Activated CD8-positive, alpha-beta memory T cell treated with anti-CD3 and anti-CD28 coated beads for 1 hour (primary cell): ENCODE measurements around the gene NUP188.
"Not testable (repeated sequence)": the region's sequence is repeated elsewhere in the genome, so short reads cannot be mapped to it uniquely, and the experiment has no call there.

ENCODE experiments used
- DNase-seq, 2 donors: peaks; one replicate each; pipeline ENCODE4 v3.0.0-alpha.2; 2020; ENCODE audit warnings: low read depth in 1 of 2; ENCODE audit errors: extremely low read depth in 1 of 2

NUP188 gene

GRCh38 chr9:128944966-128945365 is 2.5 kb upstream of the NUP188 start:
- not testable (repeated sequence) for DNase-seq

- no peak for DNase-seq
Measured at GRCh38 chr9:128945798-128946501, 1.5 kb upstream of the NUP188 start.

- DNase-seq = peak in 1 of 2 donors; percentile 8
Measured at GRCh38 chr9:128946571-128947276, 775 bp upstream of the NUP188 start.

- DNase-seq = no peak
Measured at GRCh38 chr9:128947277-128947526, 297 bp upstream of the NUP188 start.

- DNase-seq = not testable (repeated sequence)
Measured at GRCh38 chr9:128961403-128961802, 13.9 kb downstream of the NUP188 start.

- no peak for DNase-seq
Measured at GRCh38 chr9:128969491-128969890, 22.0 kb downstream of the NUP188 start.

GRCh38 chr9:128972956-128973355 is 25.5 kb downstream of the NUP188 start:
- DNase-seq = no peak

GRCh38 chr9:128979111-128979510 is 31.6 kb downstream of the NUP188 start:
- DNase-seq = no peak

- no peak for DNase-seq
Measured at GRCh38 chr9:128983536-128983935, 36.0 kb downstream of the NUP188 start.

- no peak for DNase-seq
Measured at GRCh38 chr9:128986671-128987070, 39.2 kb downstream of the NUP188 start.

GRCh38 chr9:128987805-128988204 is 40.3 kb downstream of the NUP188 start:
- DNase-seq = no peak

GRCh38 chr9:128992995-128993394 is 45.5 kb downstream of the NUP188 start:
- no peak for DNase-seq

GRCh38 chr9:128995791-128996190 is 48.3 kb downstream of the NUP188 start:
- no peak for DNase-seq

- no peak for DNase-seq
Measured at GRCh38 chr9:128998462-128998861, 51.0 kb downstream of the NUP188 start.

- no peak for DNase-seq
Measured at GRCh38 chr9:128999581-129000206, 52.2 kb downstream of the NUP188 start.

- DNase-seq = no peak
Measured at GRCh38 chr9:129001504-129002325, 54.2 kb downstream of the NUP188 start.

GRCh38 chr9:129002992-129003391 is 55.5 kb downstream of the NUP188 start:
- no peak for DNase-seq

- DNase-seq = not testable (repeated sequence)
Measured at GRCh38 chr9:129004173-129004572, 56.7 kb downstream of the NUP188 start.

GRCh38 chr9:129005336-129005997 is 58.0 kb downstream of the NUP188 start:
- no peak for DNase-seq

- DNase-seq = no peak
Measured at GRCh38 chr9:129006328-129007034, 59.0 kb downstream of the NUP188 start.
